ENCODE measurements around the gene PITPNM2. TPM values are rescaled to one million over a fixed set of nuclear protein-coding genes. Genes with fewer than 3 reads are reported as not detected.

Gene PITPNM2
- total RNA-seq, 4 donors from 2014 or later = 2.8 to 19.5 (median 14.2) TPM

DNA sequence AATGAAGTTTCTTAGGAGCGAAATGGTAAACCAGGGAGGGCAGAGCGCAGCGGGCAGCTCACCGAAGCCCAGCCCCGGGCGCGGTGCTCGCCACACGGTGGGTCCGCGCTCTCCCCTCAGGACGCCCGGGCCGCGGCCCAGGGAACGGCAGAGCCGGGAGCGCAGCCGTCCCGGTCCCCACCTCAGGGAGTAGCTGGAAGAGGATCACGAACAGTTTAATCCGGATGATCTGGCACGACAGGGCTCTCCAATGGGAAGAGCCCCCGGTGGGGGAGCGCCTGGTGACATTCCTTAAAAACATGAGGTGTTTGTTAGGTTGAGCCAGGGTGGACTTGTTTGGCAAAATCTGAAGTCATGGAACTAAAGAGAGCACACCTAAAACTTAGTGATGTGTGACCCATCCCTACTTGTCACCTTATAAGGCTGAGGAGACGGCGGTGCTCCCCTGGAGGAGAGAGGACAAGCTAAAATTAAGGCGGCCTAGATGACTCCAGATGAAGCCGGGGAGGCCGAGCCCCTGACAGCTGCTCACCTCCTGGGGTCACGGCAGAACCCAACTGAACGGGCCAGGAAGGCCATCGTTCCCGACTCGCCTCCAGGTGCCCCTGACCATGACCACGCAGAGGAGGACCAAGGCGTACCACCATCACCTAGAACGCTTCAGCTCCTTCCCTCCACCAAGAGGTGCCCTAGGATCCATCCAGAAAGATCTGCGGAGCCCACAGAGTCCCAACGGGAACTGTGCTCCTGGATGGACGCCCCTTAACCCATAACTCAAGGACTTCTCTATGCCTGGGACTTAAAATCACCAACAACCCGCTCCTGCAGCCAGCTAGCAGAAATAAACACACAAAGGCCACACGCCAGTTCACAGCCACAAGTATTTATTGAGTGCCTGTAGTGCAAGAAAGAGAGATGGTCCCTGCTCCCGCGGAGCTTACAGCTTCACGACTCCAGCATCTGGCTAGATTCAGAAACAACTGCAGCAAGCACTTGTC, 866 bp upstream of the PITPNM2 start:
- DNase-seq (ENCODE audit: low spot score) (no peak), ATAC-seq (ENCODE audit: low FRiP score) (peak; percentile 12)
- TF ChIP-seq CTCF (IDR thresholded peaks at IDR 0.05) = no peak

DNA sequence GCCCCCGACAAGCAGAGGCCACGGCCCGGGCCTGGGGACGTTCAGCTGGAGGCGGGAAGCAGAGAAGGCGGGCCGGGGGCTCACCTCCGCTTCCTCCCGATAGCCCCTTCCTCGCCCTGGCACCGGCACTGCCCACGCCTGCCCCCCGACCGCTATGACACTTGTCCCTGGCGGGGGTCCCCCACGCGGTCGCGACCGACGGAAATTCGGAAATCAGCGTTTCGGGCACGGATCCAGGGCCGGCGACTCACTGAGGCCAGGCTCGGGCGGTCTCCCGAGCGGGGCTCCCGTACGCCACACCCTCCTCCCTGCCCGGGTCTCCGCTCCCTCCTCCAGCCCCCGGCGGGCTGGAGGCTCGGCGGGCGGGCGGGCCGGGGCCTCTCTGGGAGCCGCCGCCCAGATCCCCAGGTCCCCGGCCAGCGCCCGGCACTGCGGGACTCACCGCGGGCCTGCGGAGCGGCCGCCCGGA, 581 bp downstream of the PITPNM2 start:
- no peak for TF ChIP-seq CTCF (IDR thresholded peaks at IDR 0.05)
- DNase-seq (ENCODE audit: low spot score) (no peak), ATAC-seq (ENCODE audit: low FRiP score) (peak; percentile 37)

- DNase-seq (ENCODE audit: low spot score) (no peak), ATAC-seq (ENCODE audit: low FRiP score) (no peak)
- no peak for TF ChIP-seq CTCF (IDR thresholded peaks at IDR 0.05)
These were observed 1.2 kb downstream of the PITPNM2 start for GRCh38 chr12:123149501-123150274.

DNA sequence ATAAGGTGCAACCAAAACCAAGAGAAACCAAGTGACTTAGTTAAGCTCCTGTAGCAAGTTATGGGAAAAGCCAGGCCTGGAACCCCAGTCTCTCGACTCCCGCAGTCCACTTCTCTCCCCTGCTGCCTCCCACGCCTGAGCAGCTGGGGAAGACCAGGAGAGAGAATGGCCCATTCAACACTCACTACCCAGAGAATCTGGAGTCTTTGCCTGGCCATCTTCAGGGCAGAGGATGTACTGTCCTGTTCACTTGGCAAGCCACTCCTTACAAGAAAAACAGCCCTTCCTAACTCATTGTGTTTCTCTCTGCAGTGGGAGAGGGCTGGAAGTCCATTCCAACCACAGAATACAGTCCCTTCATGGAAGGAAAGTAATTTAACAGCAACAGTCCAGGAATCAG, 1.8 kb downstream of the PITPNM2 start:
- no peak for TF ChIP-seq CTCF (IDR thresholded peaks at IDR 0.05)
- DNase-seq (ENCODE audit: low spot score) = no peak
- no peak for ATAC-seq (ENCODE audit: low FRiP score)

GRCh38 chr12:123148655-123149054, 2.2 kb downstream of the PITPNM2 start:
- DNase-seq (ENCODE audit: low spot score) (no peak), ATAC-seq (ENCODE audit: low FRiP score) (no peak)
- no peak for TF ChIP-seq CTCF (IDR thresholded peaks at IDR 0.05)

GRCh38 chr12:123148223-123148622, 2.7 kb downstream of the PITPNM2 start:
- DNase-seq (ENCODE audit: low spot score) (no peak), ATAC-seq (ENCODE audit: low FRiP score) (no peak)
- no peak for TF ChIP-seq CTCF (IDR thresholded peaks at IDR 0.05)
